Endothelial cell of umbilical vein (primary cell): Measurements from ENCODE around the gene SERPINC1.

Source experiments
- EZH2 ChIP-seq: IDR thresholded peaks from 2 replicates; pipeline ENCODE4 v1.6.1; 2012; ENCODE audit warnings: borderline replicate concordance, low read depth, mild to moderate bottlenecking, moderate library complexity, low read length, inconsistent platforms; ENCODE audit not compliant: severe bottlenecking
- GATA2 ChIP-seq: IDR thresholded peaks from 2 replicates; pipeline ENCODE4 v1.7.0; 2011; ENCODE audit warnings: low read depth, mild to moderate bottlenecking, moderate library complexity, mixed read lengths, low read length; ENCODE audit not compliant: insufficient read length, insufficient read depth
- TF ChIP-seq, protein P1 (sequence below), 2 donors: IDR thresholded peaks; 1 replicate in 1 of 2; 2 replicates in 1 of 2; pipeline ENCODE4 v1.5.1; 2011; ENCODE audit warnings: low read length in 2 of 2, mild to moderate bottlenecking in 2 of 2, moderate library complexity in 2 of 2, control low read depth in 1 of 2, inconsistent platforms in 1 of 2, low read depth in 1 of 2; ENCODE audit not compliant: insufficient read depth in 1 of 2; ENCODE audit errors: extremely low read depth in 1 of 2
- TF ChIP-seq, protein P2 (sequence below): IDR thresholded peaks from 2 replicates; pipeline ENCODE4 v1.6.1; 2011; ENCODE audit not compliant: insufficient read depth, insufficient read length

DNA sequence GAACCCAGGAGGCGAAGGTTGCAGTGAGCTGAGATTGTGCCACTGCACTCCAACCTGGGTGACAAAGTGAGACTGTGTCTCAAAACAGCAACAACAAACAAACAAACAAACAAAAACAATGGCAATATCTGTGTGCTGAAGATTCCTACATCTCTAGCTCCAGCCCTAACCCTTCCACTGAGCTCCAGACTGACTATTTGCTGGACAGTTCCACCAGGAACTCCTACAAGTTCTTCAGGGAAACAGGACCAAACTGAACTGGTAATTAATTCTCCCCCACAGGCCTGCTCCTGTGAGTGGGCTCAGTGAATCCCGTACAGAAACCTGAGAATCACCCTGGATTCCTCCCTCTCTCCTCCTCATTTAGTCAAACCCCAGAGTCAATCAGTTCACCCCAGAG is 1.5 kb downstream of the SERPINC1 start:
- TF ChIP-seq, protein P1, sequence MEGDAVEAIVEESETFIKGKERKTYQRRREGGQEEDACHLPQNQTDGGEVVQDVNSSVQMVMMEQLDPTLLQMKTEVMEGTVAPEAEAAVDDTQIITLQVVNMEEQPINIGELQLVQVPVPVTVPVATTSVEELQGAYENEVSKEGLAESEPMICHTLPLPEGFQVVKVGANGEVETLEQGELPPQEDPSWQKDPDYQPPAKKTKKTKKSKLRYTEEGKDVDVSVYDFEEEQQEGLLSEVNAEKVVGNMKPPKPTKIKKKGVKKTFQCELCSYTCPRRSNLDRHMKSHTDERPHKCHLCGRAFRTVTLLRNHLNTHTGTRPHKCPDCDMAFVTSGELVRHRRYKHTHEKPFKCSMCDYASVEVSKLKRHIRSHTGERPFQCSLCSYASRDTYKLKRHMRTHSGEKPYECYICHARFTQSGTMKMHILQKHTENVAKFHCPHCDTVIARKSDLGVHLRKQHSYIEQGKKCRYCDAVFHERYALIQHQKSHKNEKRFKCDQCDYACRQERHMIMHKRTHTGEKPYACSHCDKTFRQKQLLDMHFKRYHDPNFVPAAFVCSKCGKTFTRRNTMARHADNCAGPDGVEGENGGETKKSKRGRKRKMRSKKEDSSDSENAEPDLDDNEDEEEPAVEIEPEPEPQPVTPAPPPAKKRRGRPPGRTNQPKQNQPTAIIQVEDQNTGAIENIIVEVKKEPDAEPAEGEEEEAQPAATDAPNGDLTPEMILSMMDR (IDR thresholded peaks at IDR 0.05; ENCODE audit: extremely low read depth in 1 of 2, insufficient read depth in 1 of 2, low read depth in 1 of 2, low read length in 2 of 2): no peak
- no peak for TF ChIP-seq GATA2
- no peak for TF ChIP-seq EZH2
- TF ChIP-seq, protein P2, sequence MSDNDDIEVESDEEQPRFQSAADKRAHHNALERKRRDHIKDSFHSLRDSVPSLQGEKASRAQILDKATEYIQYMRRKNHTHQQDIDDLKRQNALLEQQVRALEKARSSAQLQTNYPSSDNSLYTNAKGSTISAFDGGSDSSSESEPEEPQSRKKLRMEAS: no peak
